ENCODE data around the gene AKIRIN1.
"Not testable (repeated sequence)": the region's sequence is repeated elsewhere in the genome, so short reads cannot be mapped to it uniquely, and the experiment has no call there.

The AKIRIN1 gene

GRCh38 chr1:38997034-38997900, 6.2 kb downstream of the AKIRIN1 start:
- no peak for DNase-seq (ENCODE audit: low read depth)

GRCh38 chr1:38997901-38998190, 6.8 kb downstream of the AKIRIN1 start:
- DNase-seq (ENCODE audit: low read depth) = no peak

- DNase-seq (ENCODE audit: low read depth) = no peak
Measured at GRCh38 chr1:39001516-39002421, 10.7 kb downstream of the AKIRIN1 start.

GRCh38 chr1:39003281-39003680, 12.2 kb downstream of the AKIRIN1 start:
- DNase-seq (ENCODE audit: low read depth) = no peak

GRCh38 chr1:39003794-39004193, 12.7 kb downstream of the AKIRIN1 start:
- no peak for DNase-seq (ENCODE audit: low read depth)

- DNase-seq (ENCODE audit: low read depth) = no peak
Measured at GRCh38 chr1:39006287-39006686, 15.2 kb downstream of the AKIRIN1 start.

GRCh38 chr1:39006726-39007645, 15.9 kb downstream of the AKIRIN1 start:
- DNase-seq (ENCODE audit: low read depth) = no peak

- DNase-seq (ENCODE audit: low read depth) = not testable (repeated sequence)
Measured at GRCh38 chr1:39014956-39015355, 23.9 kb downstream of the AKIRIN1 start.

GRCh38 chr1:39016604-39017171, 25.6 kb downstream of the AKIRIN1 start:
- no peak for DNase-seq (ENCODE audit: low read depth)

- no peak for DNase-seq (ENCODE audit: low read depth)
Measured at GRCh38 chr1:39017266-39017665, 26.2 kb downstream of the AKIRIN1 start.

GRCh38 chr1:39020494-39020893, 29.4 kb downstream of the AKIRIN1 start:
- not testable (repeated sequence) for DNase-seq (ENCODE audit: low read depth)

- no peak for DNase-seq (ENCODE audit: low read depth)
Measured at GRCh38 chr1:39021426-39021825, 30.4 kb downstream of the AKIRIN1 start.

- no peak for DNase-seq (ENCODE audit: low read depth)
Measured at GRCh38 chr1:39023140-39023539, 32.1 kb downstream of the AKIRIN1 start.

- DNase-seq (ENCODE audit: low read depth) = peak; percentile 49
Measured at GRCh38 chr1:39026051-39026865, 35.2 kb downstream of the AKIRIN1 start, which contains the start of gene NDUFS5. NDUFS5 (plus strand) TSS chr1:39026350; CDS start chr1:39028725, 2,375 bp downstream.

- no peak for DNase-seq (ENCODE audit: low read depth)
Measured at GRCh38 chr1:39026866-39027507, 35.9 kb downstream of the AKIRIN1 start.

GRCh38 chr1:39034114-39034654, 43.1 kb downstream of the AKIRIN1 start:
- DNase-seq (ENCODE audit: low read depth) = no peak

- no peak for DNase-seq (ENCODE audit: low read depth)
Measured at GRCh38 chr1:39036678-39037077, 45.6 kb downstream of the AKIRIN1 start.

- no peak for DNase-seq (ENCODE audit: low read depth)
Measured at GRCh38 chr1:39043513-39043912, 52.4 kb downstream of the AKIRIN1 start.

- no peak for DNase-seq (ENCODE audit: low read depth)
Measured at GRCh38 chr1:39044762-39045161, 53.7 kb downstream of the AKIRIN1 start.

- no peak for DNase-seq (ENCODE audit: low read depth)
Measured at GRCh38 chr1:39045231-39045630, 54.2 kb downstream of the AKIRIN1 start.

Data from stimulated activated CD8-positive, alpha-beta memory T cell treated with anti-CD3 and anti-CD28 coated beads, Interleukin-15, amount 100 ng/mL, for 24 hours (primary cell).